HG02943 (cell line): Measurements from ENCODE around the gene COG8.
"Not testable (repeated sequence)": the region's sequence is repeated elsewhere in the genome, so short reads cannot be mapped to it uniquely, and the experiment has no call there.

Source experiments
- ATAC-seq: cut with Tn5 transposase; IDR thresholded peaks from one replicate; pipeline ENCODE4 v1.9.1; 2021; ENCODE audit warnings: mild to moderate bottlenecking, low read depth, moderate library complexity; ENCODE audit not compliant: unreplicated experiment

Gene COG8

GRCh38 chr16:69298261-69298660, 41.1 kb downstream of the COG8 start:
- ATAC-seq, result no peak

DNA sequence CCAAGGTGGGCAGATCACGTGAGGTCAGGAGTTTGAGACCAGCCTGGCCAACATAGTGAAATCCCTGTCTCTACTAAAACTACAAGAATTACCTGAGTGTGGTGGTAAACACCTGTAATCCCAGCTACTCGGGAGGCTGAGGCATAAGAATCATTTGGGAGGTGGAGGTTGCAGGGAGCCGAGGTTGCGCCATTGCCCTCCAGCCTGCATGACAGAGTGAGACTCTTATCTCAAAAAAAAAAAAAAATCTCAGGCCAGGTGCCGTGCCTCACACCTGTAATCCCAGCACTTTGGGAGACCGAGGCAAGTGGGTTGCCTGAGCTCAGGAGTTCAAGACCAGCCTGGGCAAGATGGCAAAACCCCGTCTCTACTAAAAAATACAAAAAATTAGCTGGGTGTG, 42.6 kb downstream of the COG8 start:
- not testable (repeated sequence) for ATAC-seq

- no peak for ATAC-seq
These were observed 45.3 kb downstream of the COG8 start for GRCh38 chr16:69294051-69294450.

DNA sequence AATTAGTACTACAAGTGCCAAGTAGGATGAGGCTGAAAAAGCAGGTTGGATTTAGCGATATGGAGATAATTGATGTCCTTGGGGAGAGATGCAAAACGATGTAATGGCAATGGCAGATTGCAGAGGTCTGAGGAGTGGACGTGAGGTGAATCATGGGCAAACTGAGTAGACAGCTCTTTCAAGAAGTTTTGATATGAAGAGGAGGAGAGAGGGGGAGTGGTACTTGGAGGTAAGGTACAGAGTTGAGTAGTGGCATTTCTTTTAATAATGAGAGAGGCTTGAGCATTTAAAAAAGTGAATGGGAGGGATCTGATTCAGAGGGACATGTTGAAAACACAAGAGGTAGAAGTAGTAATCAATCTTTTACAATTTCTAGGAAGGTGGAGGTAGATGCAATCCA, 46.0 kb downstream of the COG8 start:
- no peak for ATAC-seq

DNA sequence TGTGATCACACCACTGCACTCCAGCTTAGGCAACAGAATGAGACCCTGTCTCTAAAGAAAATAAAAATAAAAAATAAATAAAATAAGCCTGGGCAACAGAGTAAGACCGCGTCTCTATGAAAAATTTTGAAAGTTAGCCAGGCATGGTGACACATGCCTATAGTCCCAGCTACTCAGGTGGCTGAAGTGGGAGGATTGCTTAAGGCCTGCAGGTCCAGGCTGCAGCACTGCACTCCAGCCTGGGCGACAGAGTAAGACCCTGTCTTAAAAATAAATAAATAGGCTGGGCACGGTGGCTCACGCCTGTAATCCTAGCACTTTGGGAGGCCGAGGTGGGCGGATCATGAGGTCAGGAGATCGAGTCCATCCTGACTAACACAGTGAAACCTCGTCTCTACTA, 47.7 kb downstream of the COG8 start:
- ATAC-seq, result not testable (repeated sequence)

- ATAC-seq, result no peak
These were observed 52.2 kb downstream of the COG8 start for GRCh38 chr16:69286941-69287713.

- no peak for ATAC-seq
These were observed 54.1 kb downstream of the COG8 start for GRCh38 chr16:69285240-69285639.

DNA sequence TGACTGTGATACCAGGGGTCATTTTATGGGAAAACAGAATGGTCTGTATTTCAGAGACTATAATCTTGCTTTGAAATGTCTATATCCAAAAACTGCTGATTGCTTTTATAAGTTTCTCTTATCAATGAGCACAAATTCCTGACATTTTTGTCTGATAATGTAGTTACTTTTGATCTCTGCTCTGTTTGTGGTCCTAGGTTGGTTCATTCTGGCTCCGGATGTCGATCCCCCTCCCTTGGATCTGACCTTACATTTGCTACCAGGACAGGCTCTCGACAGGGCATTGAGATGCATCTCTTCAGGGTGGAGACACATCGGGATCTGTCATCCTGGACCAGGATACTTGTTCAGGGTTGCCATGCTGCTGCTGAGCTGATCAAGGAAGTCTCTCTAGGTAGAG, 55.5 kb downstream of the COG8 start:
- no peak for ATAC-seq

GRCh38 chr16:69277413-69277812, 62.0 kb downstream of the COG8 start:
- ATAC-seq, result no peak
